WTC11 (cell line): Measurements from ENCODE around the gene PGD. TPM values are rescaled to one million over a fixed set of nuclear protein-coding genes. Genes with fewer than 3 reads are reported as not detected.

Experiments used
- ATAC-seq: fragments of 200-7000 bp; cut with Tn5 transposase; 2 replicates; pipeline ENCODE4 v1.10.0; 2021; ENCODE audit warnings: mild to moderate bottlenecking, moderate library complexity
- CTCF ChIA-PET: fragments of 300-600 bp; sonication (Branson Sonifier 250); formaldehyde crosslinking; loops from one replicate; lab custom pipeline; 2021; ENCODE audit warnings: antibody characterized with exemption; lab: Charles Lee
- POLR2A ChIA-PET: fragments of 350-600 bp; sonication (Branson Sonifier 250); formaldehyde crosslinking; loops from one replicate; lab custom pipeline; 2021; ENCODE audit warnings: antibody characterized with exemption; lab: Charles Lee
- DNase-seq: peaks from one replicate; pipeline ENCODE4 v3.0.0; 2021; ENCODE audit warnings: low spot score
- H3K27ac Mint-ChIP-seq: 2 replicates; pipeline ENCODE4 v1.8.0; 2021; ENCODE audit warnings: mixed read lengths
- H3K27me3 Mint-ChIP-seq: 2 replicates; pipeline ENCODE4 v1.8.0; 2021; ENCODE audit warnings: low read depth, mild to moderate bottlenecking, moderate library complexity, mixed read lengths
- H3K36me3 Mint-ChIP-seq: 2 replicates; pipeline ENCODE4 v1.8.0; 2021; ENCODE audit warnings: mixed read lengths
- H3K4me1 Mint-ChIP-seq: 2 replicates; pipeline ENCODE4 v1.8.0; 2022; ENCODE audit warnings: mixed read lengths
- H3K4me3 Mint-ChIP-seq: 2 replicates; pipeline ENCODE4 v1.8.0; 2021; ENCODE audit warnings: mild to moderate bottlenecking, moderate library complexity, mixed read lengths
- H3K9me3 Mint-ChIP-seq: 2 replicates; pipeline ENCODE4 v1.8.0; 2021; ENCODE audit warnings: mixed read lengths
- ERG ChIP-seq: fragments of 250-450 bp; sonication (Bioruptor Pico); IDR thresholded peaks from 2 replicates; pipeline ENCODE4 v1.8.0; 2021; ENCODE audit warnings: mild to moderate bottlenecking
- GRHL2 ChIP-seq: fragments of 250-450 bp; sonication (Bioruptor Pico); IDR thresholded peaks from 2 replicates; pipeline ENCODE4 v1.8.0; 2022; ENCODE audit warnings: mild to moderate bottlenecking, moderate library complexity; ENCODE audit not compliant: insufficient replicate concordance, severe bottlenecking
- NR1H2 ChIP-seq: sonication (generic); formaldehyde crosslinking; IDR thresholded peaks from 2 replicates; pipeline ENCODE4 v1.9.0; 2021; ENCODE audit warnings: mild to moderate bottlenecking, moderate library complexity, missing genetic modification reagents
- TEAD1 ChIP-seq: sonication (generic); formaldehyde crosslinking; IDR thresholded peaks from 2 replicates; pipeline ENCODE4 v1.8.0; 2022; ENCODE audit warnings: mild to moderate bottlenecking, missing genetic modification reagents
- ZNF121 ChIP-seq: sonication (generic); formaldehyde crosslinking; IDR thresholded peaks from 2 replicates; pipeline ENCODE4 v1.8.0; 2023; ENCODE audit warnings: missing genetic modification reagents
- ZNF232 ChIP-seq: sonication (generic); formaldehyde crosslinking; IDR thresholded peaks from 2 replicates; pipeline ENCODE4 v1.8.0; 2022; ENCODE audit warnings: mild to moderate bottlenecking, missing genetic modification reagents
- ZNF416 ChIP-seq: fragments of 250-450 bp; sonication (Bioruptor Pico); IDR thresholded peaks from 2 replicates; pipeline ENCODE4 v1.9.0; 2021; ENCODE audit warnings: mild to moderate bottlenecking, inconsistent platforms
- ZNF671 ChIP-seq: fragments of 250-450 bp; sonication (Bioruptor Pico); IDR thresholded peaks from 2 replicates; pipeline ENCODE4 v1.8.0; 2021; ENCODE audit warnings: mild to moderate bottlenecking
- total RNA-seq: library from RNA; stranded (reverse); gene quantifications from 3 replicates; pipeline ENCODE4 v1.2.3, GENCODE V29; 2021
- TF ChIP-seq, protein P1 (sequence below): sonication (generic); formaldehyde crosslinking; IDR thresholded peaks from 2 replicates; pipeline ENCODE4 v1.8.1; 2022; ENCODE audit warnings: mild to moderate bottlenecking, missing genetic modification reagents, moderate library complexity, borderline replicate concordance
- TF ChIP-seq, protein P2 (sequence below): fragments of 250-450 bp; sonication (Bioruptor Pico); conservative IDR thresholded peaks from 2 replicates; pipeline ENCODE4 v1.9.0; 2021; ENCODE audit warnings: mild to moderate bottlenecking
- TF ChIP-seq, protein P3 (sequence below): fragments of 250-450 bp; sonication (Bioruptor Pico); IDR thresholded peaks from 2 replicates; pipeline ENCODE4 v1.9.0; 2021; ENCODE audit warnings: mild to moderate bottlenecking
- TF ChIP-seq, protein P4 (sequence below): sonication (generic); formaldehyde crosslinking; IDR thresholded peaks from 2 replicates; pipeline ENCODE4 v1.8.1; 2022; ENCODE audit warnings: low read depth, missing genetic modification reagents, borderline replicate concordance
- TF ChIP-seq, protein P5 (sequence below): sonication (generic); formaldehyde crosslinking; IDR thresholded peaks from 2 replicates; pipeline ENCODE4 v1.8.0; 2022; ENCODE audit warnings: mild to moderate bottlenecking, missing genetic modification reagents

The PGD gene
- total RNA-seq, 1 experiment from 2014 or later: 278 TPM

- TF ChIP-seq, protein P1, sequence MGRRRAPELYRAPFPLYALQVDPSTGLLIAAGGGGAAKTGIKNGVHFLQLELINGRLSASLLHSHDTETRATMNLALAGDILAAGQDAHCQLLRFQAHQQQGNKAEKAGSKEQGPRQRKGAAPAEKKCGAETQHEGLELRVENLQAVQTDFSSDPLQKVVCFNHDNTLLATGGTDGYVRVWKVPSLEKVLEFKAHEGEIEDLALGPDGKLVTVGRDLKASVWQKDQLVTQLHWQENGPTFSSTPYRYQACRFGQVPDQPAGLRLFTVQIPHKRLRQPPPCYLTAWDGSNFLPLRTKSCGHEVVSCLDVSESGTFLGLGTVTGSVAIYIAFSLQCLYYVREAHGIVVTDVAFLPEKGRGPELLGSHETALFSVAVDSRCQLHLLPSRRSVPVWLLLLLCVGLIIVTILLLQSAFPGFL (CRISPR knock-in tag): no peak
- TF ChIP-seq ERG (CRISPR knock-in tag) (no peak), ZNF232 (no peak), TEAD1 (CRISPR knock-in tag) (no peak), NR1H2 (no peak), ZNF671 (no peak), ZNF416 (no peak)
- TF ChIP-seq, protein P2, sequence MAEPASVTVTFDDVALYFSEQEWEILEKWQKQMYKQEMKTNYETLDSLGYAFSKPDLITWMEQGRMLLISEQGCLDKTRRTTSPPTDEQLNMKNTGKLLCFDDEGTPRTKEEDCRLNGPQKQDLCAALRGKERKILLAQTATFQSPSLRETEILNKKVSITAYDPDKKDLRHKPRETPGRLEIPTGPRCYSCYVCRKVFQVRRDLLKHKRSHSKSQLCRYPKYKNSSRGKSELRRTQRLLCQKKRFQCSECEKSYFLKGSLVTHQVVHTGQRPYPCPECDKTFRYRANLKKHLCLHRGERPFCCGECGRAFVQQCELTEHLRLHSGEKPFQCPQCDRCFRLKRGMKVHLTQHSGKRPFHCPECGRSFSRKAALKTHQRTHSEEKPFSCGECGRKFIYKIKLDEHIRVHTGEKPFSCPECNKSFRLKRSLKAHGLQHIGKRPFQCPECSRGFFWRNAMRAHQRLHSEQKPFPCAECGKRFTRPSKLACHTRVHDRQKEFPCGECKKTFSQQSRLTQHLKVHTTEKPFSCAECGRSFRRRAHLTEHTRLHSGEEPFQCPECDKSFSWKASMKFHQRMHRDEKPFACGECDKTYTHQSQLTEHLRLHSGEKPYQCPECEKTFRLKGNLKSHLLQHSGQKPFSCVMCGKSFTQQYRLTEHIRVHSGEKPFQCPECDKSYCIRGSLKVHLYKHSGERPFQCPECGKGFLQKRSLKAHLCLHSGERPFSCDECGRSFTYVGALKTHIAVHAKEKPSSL (CRISPR knock-in tag): no peak
- TF ChIP-seq, protein P3, sequence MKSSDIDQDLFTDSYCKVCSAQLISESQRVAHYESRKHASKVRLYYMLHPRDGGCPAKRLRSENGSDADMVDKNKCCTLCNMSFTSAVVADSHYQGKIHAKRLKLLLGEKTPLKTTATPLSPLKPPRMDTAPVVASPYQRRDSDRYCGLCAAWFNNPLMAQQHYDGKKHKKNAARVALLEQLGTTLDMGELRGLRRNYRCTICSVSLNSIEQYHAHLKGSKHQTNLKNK (CRISPR knock-in tag): no peak
- TF ChIP-seq, protein P4, sequence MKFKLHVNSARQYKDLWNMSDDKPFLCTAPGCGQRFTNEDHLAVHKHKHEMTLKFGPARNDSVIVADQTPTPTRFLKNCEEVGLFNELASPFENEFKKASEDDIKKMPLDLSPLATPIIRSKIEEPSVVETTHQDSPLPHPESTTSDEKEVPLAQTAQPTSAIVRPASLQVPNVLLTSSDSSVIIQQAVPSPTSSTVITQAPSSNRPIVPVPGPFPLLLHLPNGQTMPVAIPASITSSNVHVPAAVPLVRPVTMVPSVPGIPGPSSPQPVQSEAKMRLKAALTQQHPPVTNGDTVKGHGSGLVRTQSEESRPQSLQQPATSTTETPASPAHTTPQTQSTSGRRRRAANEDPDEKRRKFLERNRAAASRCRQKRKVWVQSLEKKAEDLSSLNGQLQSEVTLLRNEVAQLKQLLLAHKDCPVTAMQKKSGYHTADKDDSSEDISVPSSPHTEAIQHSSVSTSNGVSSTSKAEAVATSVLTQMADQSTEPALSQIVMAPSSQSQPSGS (CRISPR knock-in tag): no peak
These were observed 45.4 kb downstream of the PGD start (continued) for GRCh38 chr1:10444248-10444647.

- H3K4me3 Mint-ChIP-seq: no peak overlapping the region
- ChIA-PET CTCF (no interaction called here), POLR2A (no interaction called here)
- DNase-seq: no peak
- H3K4me1 Mint-ChIP-seq: peaks cover 3% of the 10 kb centered on the region
- H3K27ac Mint-ChIP-seq: peak overlapping the region; percentile 36; the same call in 1 of the 2 replicates
- H3K36me3 Mint-ChIP-seq: peaks cover 6% of the 10 kb centered on the region; the same call in 1 of the 2 replicates
- TF ChIP-seq ERG (CRISPR knock-in tag) (no peak), ZNF121 (CRISPR knock-in tag) (0 out of 2 replicates have a peak, but pooled peaks have one; percentile 16)
- H3K9me3 Mint-ChIP-seq: no peaks in the 10 kb centered on the region
- no peaks in the 10 kb centered on the region for H3K27me3 Mint-ChIP-seq
- ATAC-seq: no peak
These were observed 46.0 kb downstream of the PGD start for GRCh38 chr1:10444795-10445397.

GRCh38 chr1:10446790-10447422, 48.0 kb downstream of the PGD start:
- Mint-ChIP-seq H3K27me3 (no peaks in the 10 kb centered on the region), H3K4me1 (peaks cover 22% of the 10 kb centered on the region), H3K4me3 (no peak overlapping the region), H3K9me3 (no peaks in the 10 kb centered on the region), H3K27ac (no peak overlapping the region), H3K36me3 (0 out of 2 replicates have a peak, but pooled peaks cover 3% of the 10 kb centered on the region)
- ATAC-seq (no peak), DNase-seq (no peak)
- ChIA-PET POLR2A (no interaction called here), CTCF (no interaction called here)
- TF ChIP-seq ZNF121 (CRISPR knock-in tag) (peak; percentile 53; the same call in 1 of the 2 replicates), GRHL2 (CRISPR knock-in tag) (no peak)
- TF ChIP-seq, protein P5, sequence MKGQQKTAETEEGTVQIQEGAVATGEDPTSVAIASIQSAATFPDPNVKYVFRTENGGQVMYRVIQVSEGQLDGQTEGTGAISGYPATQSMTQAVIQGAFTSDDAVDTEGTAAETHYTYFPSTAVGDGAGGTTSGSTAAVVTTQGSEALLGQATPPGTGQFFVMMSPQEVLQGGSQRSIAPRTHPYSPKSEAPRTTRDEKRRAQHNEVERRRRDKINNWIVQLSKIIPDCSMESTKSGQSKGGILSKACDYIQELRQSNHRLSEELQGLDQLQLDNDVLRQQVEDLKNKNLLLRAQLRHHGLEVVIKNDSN: no peak
